Measurements from ENCODE around the gene NDUFA7. TPM values are rescaled to one million over a fixed set of nuclear protein-coding genes. Genes with fewer than 3 reads are reported as not detected.
A peak's percentile ranks its signal among the peaks of the same experiment; 100 is the strongest.
"Not testable (repeated sequence)": the region's sequence is repeated elsewhere in the genome, so short reads cannot be mapped to it uniquely, and the experiment has no call there.

The NDUFA7 gene
- total and polyA plus RNA-seq, 2 donors (not counting 1 experiment from before 2014, with no cell fraction given), result 20.9 to 33.7 TPM

GRCh38 chr19:8352134-8352827 lies 31.1 kb upstream of the NDUFA7 start:
- no peak for TF ChIP-seq EZH2 (IDR thresholded peaks at IDR 0.05; ENCODE audit: low read length, missing control alignments)
- TF ChIP-seq, protein P1, sequence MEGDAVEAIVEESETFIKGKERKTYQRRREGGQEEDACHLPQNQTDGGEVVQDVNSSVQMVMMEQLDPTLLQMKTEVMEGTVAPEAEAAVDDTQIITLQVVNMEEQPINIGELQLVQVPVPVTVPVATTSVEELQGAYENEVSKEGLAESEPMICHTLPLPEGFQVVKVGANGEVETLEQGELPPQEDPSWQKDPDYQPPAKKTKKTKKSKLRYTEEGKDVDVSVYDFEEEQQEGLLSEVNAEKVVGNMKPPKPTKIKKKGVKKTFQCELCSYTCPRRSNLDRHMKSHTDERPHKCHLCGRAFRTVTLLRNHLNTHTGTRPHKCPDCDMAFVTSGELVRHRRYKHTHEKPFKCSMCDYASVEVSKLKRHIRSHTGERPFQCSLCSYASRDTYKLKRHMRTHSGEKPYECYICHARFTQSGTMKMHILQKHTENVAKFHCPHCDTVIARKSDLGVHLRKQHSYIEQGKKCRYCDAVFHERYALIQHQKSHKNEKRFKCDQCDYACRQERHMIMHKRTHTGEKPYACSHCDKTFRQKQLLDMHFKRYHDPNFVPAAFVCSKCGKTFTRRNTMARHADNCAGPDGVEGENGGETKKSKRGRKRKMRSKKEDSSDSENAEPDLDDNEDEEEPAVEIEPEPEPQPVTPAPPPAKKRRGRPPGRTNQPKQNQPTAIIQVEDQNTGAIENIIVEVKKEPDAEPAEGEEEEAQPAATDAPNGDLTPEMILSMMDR (conservative IDR thresholded peaks at IDR 0.05 in 1 of 2, IDR thresholded peaks at IDR 0.05 in 1 of 2; ENCODE audit: low read depth in 1 of 2, low read length in 2 of 2), result no peak
- Histone ChIP-seq H2AFZ (ENCODE audit: low read length) (no peak overlapping the region), H3K27me3 (ENCODE audit: control insufficient read depth, insufficient read depth, low read length) (no peaks in the 10 kb centered on the region), H3K4me1 (ENCODE audit: control insufficient read depth, extremely low read depth, insufficient read depth, low read length) (peaks cover 7% of the 10 kb centered on the region), H3K27ac (ENCODE audit: insufficient read depth, low read length) (no peak overlapping the region), H4K20me1 (ENCODE audit: control insufficient read depth, extremely low read depth, insufficient read depth, low read length) (no peaks in the 10 kb centered on the region), H3K36me3 (ENCODE audit: control insufficient read depth, insufficient read depth, low read length) (no peaks in the 10 kb centered on the region), H3K9me3 (ENCODE audit: control insufficient read depth, insufficient read depth, low read depth, low read length) (no peaks in the 10 kb centered on the region), H3K79me2 (ENCODE audit: control insufficient read depth, insufficient read depth, low read length) (no peaks in the 10 kb centered on the region), H3K4me2 (ENCODE audit: extremely low read depth, insufficient read depth, low read length) (peak overlapping the region; percentile 1), H3K9ac (ENCODE audit: insufficient read depth, low read length) (no peak overlapping the region), H3K4me3 (replicated peaks in 1 of 4; ENCODE audit: control extremely low read depth in 1 of 4, insufficient read depth in 1 of 4, low read depth in 3 of 4, low read length in 4 of 4) (peak overlapping the region in 1 of 4 experiments; percentile 25)
- DNase-seq (ENCODE audit: low read depth in 2 of 2), result peak in 1 of 2 donors; percentile 34

DNA sequence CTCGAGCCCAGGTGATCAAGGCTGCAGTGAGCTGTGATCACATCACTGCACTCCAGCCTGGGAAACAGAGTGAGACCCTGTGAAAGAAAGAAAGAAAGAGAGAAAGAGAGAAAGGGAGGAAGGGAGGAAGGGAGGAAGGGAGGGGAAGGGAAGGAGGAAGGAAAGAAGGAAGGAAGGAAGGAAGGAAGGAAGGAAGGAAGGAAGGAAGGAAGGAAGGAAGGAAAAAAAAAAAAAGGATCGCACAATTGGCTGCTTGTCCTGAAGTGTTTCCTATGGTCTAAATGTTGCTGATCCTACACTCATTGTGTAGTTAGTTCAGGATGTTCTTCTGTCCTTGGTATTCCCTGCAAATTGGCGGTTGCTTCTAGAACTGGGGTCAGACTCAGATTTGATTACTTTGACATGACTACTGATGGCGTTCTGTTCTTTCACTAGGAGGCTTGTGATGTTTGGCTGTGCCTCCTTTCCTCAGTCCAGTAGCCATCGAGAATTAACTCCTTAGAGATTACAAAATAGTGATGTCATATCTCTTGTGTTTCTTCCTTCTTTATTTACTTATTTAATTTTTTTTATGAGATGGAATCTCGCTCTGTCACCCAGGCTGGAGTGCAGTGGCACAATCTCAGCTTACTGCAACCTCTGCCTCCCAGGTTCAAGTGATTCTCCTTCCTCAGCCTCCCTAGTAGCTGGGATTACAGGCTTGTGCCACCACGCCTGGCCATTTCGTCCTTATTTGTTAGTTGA lies 28.6 kb upstream of the NDUFA7 start:
- H4K20me1 ChIP-seq (ENCODE audit: control insufficient read depth, extremely low read depth, insufficient read depth, low read length); H3K27ac ChIP-seq (ENCODE audit: insufficient read depth, low read length): not testable (repeated sequence)

GRCh38 chr19:8343483-8343844 lies 22.3 kb upstream of the NDUFA7 start:
- Histone ChIP-seq H3K9ac (ENCODE audit: insufficient read depth, low read length) (no peak overlapping the region), H3K4me1 (ENCODE audit: control insufficient read depth, extremely low read depth, insufficient read depth, low read length) (peaks cover 3% of the 10 kb centered on the region), H3K36me3 (ENCODE audit: control insufficient read depth, insufficient read depth, low read length) (no peaks in the 10 kb centered on the region), H3K4me3 (replicated peaks in 1 of 4; ENCODE audit: control extremely low read depth in 1 of 4, insufficient read depth in 1 of 4, low read depth in 3 of 4, low read length in 4 of 4) (no peak overlapping the region), H3K27me3 (ENCODE audit: control insufficient read depth, insufficient read depth, low read length) (peaks cover 11% of the 10 kb centered on the region), H3K27ac (ENCODE audit: insufficient read depth, low read length) (no peak overlapping the region), H3K79me2 (ENCODE audit: control insufficient read depth, insufficient read depth, low read length) (no peaks in the 10 kb centered on the region), H3K9me3 (ENCODE audit: control insufficient read depth, insufficient read depth, low read depth, low read length) (no peaks in the 10 kb centered on the region), H2AFZ (ENCODE audit: low read length) (no peak overlapping the region), H4K20me1 (ENCODE audit: control insufficient read depth, extremely low read depth, insufficient read depth, low read length) (no peaks in the 10 kb centered on the region), H3K4me2 (ENCODE audit: extremely low read depth, insufficient read depth, low read length) (no peak overlapping the region)
- no peak for TF ChIP-seq EZH2 (IDR thresholded peaks at IDR 0.05; ENCODE audit: low read length, missing control alignments)
- TF ChIP-seq, protein P1 (conservative IDR thresholded peaks at IDR 0.05 in 1 of 2, IDR thresholded peaks at IDR 0.05 in 1 of 2; ENCODE audit: low read depth in 1 of 2, low read length in 2 of 2), result no peak
- no peak for DNase-seq (ENCODE audit: low read depth in 2 of 2)

More for the DNA sequence above, 28.6 kb upstream of the NDUFA7 start:
- not testable (repeated sequence) for H3K4me3 ChIP-seq (replicated peaks in 1 of 4; ENCODE audit: control extremely low read depth in 1 of 4, insufficient read depth in 1 of 4, low read depth in 3 of 4, low read length in 4 of 4); H3K4me2 ChIP-seq (ENCODE audit: extremely low read depth, insufficient read depth, low read length); H3K9me3 ChIP-seq (ENCODE audit: control insufficient read depth, insufficient read depth, low read depth, low read length); H3K79me2 ChIP-seq (ENCODE audit: control insufficient read depth, insufficient read depth, low read length); DNase-seq (ENCODE audit: low read depth in 2 of 2); H3K4me1 ChIP-seq (ENCODE audit: control insufficient read depth, extremely low read depth, insufficient read depth, low read length); H3K9ac ChIP-seq (ENCODE audit: insufficient read depth, low read length); H2AFZ ChIP-seq (ENCODE audit: low read length); H3K36me3 ChIP-seq (ENCODE audit: control insufficient read depth, insufficient read depth, low read length); H3K27me3 ChIP-seq (ENCODE audit: control insufficient read depth, insufficient read depth, low read length)

All from fibroblast of lung (primary cell).